Measurements from ENCODE around the gene IRS1.

GRCh38 chr2:226845386-226846116 lies 45.9 kb upstream of the IRS1 start:
- TF ChIP-seq CTCF (conservative IDR thresholded peaks at IDR 0.05; ENCODE audit: low read depth, low read length) (no peak), EZH2phosphoT487 (IDR thresholded peaks at IDR 0.05; ENCODE audit: borderline replicate concordance, low read length) (no peak)

All from PC-3 (cell line).